DND-41 (cell line): Measurements from ENCODE around the gene TYMP.

Experiments
- ATAC-seq: fragments of 200-7000 bp; cut with Tn5 transposase; 3 replicates; pipeline ENCODE4 v1.9.1; 2021; ENCODE audit warnings: low read depth; ENCODE audit not compliant: insufficient read depth
- DNase-seq: peaks from one replicate; pipeline ENCODE4 v3.0.0-alpha.2; 2020
- H2AFZ ChIP-seq: 2 replicates; pipeline ENCODE4 v1.6.0; 2012; ENCODE audit warnings: low read depth, low read length
- H3K27ac ChIP-seq: 2 replicates; pipeline ENCODE4 v1.5.1; 2012; ENCODE audit warnings: low read length, inconsistent platforms
- H3K27me3 ChIP-seq: fragments of 200-600 bp; sonication (generic); 2 replicates; pipeline ENCODE4 v1.6.0; 2012; ENCODE audit warnings: low read length, mild to moderate bottlenecking, inconsistent platforms; ENCODE audit not compliant: insufficient read depth, poor library complexity
- H3K36me3 ChIP-seq: 2 replicates; pipeline ENCODE4 v1.5.1; 2012; ENCODE audit warnings: low read length, inconsistent platforms; ENCODE audit not compliant: insufficient read depth
- H3K4me1 ChIP-seq: 2 replicates; pipeline ENCODE4 v1.5.1; 2012; ENCODE audit warnings: mild to moderate bottlenecking, low read length; ENCODE audit not compliant: insufficient read depth
- H3K4me2 ChIP-seq: 2 replicates; pipeline ENCODE4 v1.6.0; 2012; ENCODE audit warnings: mild to moderate bottlenecking, moderate library complexity, low read length, inconsistent platforms; ENCODE audit not compliant: insufficient read depth
- H3K4me3 ChIP-seq, 2 experiments: fragments of 200-600 bp in 1 of 2; shearing (Covaris generic) in 1 of 2; 2 replicates each; pipeline ENCODE4 v1.5.1; 2012 to 2016; ENCODE audit warnings: inconsistent platforms in 2 of 2, low read length in 2 of 2, mild to moderate bottlenecking in 2 of 2, low read depth in 1 of 2, moderate library complexity in 1 of 2
- H3K79me2 ChIP-seq: 2 replicates; pipeline ENCODE4 v1.6.0; 2012; ENCODE audit warnings: low read length, inconsistent platforms; ENCODE audit not compliant: insufficient read depth
- H3K9ac ChIP-seq: 2 replicates; pipeline ENCODE4 v1.6.0; 2012; ENCODE audit warnings: low read depth, mild to moderate bottlenecking, inconsistent platforms, low read length, moderate library complexity
- H3K9me3 ChIP-seq: 2 replicates; pipeline ENCODE4 v1.5.1; 2012; ENCODE audit warnings: low read length, moderate library complexity, mild to moderate bottlenecking, inconsistent platforms; ENCODE audit not compliant: insufficient read depth, severe bottlenecking
- H4K20me1 ChIP-seq: 2 replicates; pipeline ENCODE4 v1.6.0; 2012; ENCODE audit warnings: low read length; ENCODE audit not compliant: insufficient read depth
- EZH2 ChIP-seq: IDR thresholded peaks from 3 replicates; pipeline ENCODE4 v1.6.1; 2012; ENCODE audit warnings: borderline replicate concordance, low read depth, mild to moderate bottlenecking, moderate library complexity, low read length, inconsistent platforms; ENCODE audit not compliant: severe bottlenecking
- TF ChIP-seq, protein P1 (sequence below): IDR thresholded peaks from 2 replicates; pipeline ENCODE4 v1.5.1; 2012; ENCODE audit warnings: borderline replicate concordance, low read length, moderate library complexity, mild to moderate bottlenecking; ENCODE audit not compliant: poor library complexity, severe bottlenecking; ENCODE audit errors: extremely low read depth

Gene TYMP

DNA sequence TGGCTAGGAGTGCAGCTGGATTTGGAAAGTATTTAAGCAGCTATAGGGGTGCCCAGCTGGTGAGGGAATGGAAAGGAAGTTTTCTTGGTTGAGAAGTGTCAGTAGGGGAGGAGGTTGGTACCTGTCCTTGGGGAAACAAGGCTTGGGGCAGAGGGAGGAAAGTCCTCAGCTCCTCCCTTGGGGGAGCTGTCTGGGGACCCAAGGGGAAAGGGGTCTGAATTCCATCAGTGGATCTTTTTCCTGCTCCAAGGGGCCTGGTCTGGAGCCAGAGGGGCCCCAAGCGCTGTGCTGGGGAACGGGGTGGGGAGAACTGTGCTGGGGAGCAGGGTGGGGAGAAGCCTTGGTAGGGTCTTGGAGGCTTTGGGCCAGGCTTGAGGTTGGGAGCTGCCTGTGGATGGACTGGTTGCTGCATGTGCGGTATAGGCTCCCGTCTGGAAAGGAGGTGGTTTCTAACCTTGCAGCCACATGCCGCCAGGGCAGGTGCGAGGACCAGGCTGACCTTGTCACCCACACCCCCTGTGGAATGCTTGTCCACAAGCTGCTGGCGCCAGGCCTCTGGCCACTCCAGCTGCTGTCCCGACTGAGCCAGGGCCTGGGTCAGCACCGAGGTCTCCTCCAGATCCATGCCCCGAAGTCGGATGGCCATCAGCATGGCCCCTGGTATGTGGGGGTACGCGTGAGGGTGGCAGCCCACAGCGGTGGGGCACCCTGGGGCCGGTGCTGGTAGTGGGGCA is 963 bp downstream of the TYMP start:
- Histone ChIP-seq H3K27me3 (no peaks in the 10 kb centered on the region), H3K36me3 (peaks cover 8% of the 10 kb centered on the region), H3K4me1 (peaks cover 26% of the 10 kb centered on the region), H2AFZ (no peak overlapping the region), H3K4me3 (no peak overlapping the region), H4K20me1 (peaks cover 16% of the 10 kb centered on the region), H3K4me2 (no peak overlapping the region), H3K9ac (no peak overlapping the region), H3K79me2 (peaks cover 26% of the 10 kb centered on the region), H3K9me3 (no peaks in the 10 kb centered on the region), H3K27ac (no peak overlapping the region)
- TF ChIP-seq, protein P1, sequence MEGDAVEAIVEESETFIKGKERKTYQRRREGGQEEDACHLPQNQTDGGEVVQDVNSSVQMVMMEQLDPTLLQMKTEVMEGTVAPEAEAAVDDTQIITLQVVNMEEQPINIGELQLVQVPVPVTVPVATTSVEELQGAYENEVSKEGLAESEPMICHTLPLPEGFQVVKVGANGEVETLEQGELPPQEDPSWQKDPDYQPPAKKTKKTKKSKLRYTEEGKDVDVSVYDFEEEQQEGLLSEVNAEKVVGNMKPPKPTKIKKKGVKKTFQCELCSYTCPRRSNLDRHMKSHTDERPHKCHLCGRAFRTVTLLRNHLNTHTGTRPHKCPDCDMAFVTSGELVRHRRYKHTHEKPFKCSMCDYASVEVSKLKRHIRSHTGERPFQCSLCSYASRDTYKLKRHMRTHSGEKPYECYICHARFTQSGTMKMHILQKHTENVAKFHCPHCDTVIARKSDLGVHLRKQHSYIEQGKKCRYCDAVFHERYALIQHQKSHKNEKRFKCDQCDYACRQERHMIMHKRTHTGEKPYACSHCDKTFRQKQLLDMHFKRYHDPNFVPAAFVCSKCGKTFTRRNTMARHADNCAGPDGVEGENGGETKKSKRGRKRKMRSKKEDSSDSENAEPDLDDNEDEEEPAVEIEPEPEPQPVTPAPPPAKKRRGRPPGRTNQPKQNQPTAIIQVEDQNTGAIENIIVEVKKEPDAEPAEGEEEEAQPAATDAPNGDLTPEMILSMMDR = no peak
- no peak for TF ChIP-seq EZH2
- no peak for DNase-seq
- no peak for ATAC-seq

DNA sequence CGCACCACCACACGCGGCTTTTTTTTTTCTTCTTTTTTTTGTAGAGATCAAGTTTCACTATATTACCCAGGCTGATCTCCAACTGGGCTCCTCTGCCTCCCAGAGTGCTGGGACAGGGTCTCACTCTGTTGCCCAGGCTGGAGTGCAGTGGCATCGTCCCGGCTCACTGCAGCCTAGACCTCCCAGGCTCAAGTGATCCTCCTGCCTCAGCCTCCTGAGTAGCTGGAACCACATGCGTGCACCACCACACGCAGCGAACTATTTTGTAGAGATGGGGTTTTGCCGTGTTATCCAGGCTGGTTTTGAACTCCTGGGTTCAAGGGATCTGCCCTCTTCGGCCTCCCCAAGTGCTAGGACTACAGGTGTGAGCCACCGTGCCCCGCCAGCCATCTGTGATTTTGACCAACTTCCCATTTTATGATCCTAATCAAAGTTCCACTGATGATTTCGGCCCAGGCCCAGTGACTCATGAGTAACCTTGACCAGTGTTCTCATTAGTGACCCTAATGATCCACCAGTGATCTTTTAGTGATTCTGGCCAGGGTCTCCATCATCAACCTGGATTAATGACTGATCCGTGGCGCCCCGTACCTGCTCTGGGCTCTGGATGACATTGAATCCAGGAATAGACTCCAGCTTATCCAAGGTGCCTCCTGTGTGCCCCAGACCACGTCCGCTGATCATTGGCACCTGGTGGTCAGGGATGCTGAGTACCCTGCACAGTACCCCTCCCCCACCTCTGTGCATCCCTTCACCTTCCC is 1.7 kb downstream of the TYMP start:
- Histone ChIP-seq H3K27me3 (no peaks in the 10 kb centered on the region), H3K27ac (no peak overlapping the region), H2AFZ (no peak overlapping the region), H3K9me3 (no peaks in the 10 kb centered on the region), H3K79me2 (peaks cover 34% of the 10 kb centered on the region), H3K9ac (no peak overlapping the region), H3K36me3 (peaks cover 15% of the 10 kb centered on the region), H3K4me2 (no peak overlapping the region), H3K4me3 (no peak overlapping the region), H4K20me1 (peaks cover 23% of the 10 kb centered on the region), H3K4me1 (peaks cover 33% of the 10 kb centered on the region)
- DNase-seq (no peak), ATAC-seq (no peak)
- TF ChIP-seq EZH2 = no peak
- TF ChIP-seq, protein P1 = no peak

DNA sequence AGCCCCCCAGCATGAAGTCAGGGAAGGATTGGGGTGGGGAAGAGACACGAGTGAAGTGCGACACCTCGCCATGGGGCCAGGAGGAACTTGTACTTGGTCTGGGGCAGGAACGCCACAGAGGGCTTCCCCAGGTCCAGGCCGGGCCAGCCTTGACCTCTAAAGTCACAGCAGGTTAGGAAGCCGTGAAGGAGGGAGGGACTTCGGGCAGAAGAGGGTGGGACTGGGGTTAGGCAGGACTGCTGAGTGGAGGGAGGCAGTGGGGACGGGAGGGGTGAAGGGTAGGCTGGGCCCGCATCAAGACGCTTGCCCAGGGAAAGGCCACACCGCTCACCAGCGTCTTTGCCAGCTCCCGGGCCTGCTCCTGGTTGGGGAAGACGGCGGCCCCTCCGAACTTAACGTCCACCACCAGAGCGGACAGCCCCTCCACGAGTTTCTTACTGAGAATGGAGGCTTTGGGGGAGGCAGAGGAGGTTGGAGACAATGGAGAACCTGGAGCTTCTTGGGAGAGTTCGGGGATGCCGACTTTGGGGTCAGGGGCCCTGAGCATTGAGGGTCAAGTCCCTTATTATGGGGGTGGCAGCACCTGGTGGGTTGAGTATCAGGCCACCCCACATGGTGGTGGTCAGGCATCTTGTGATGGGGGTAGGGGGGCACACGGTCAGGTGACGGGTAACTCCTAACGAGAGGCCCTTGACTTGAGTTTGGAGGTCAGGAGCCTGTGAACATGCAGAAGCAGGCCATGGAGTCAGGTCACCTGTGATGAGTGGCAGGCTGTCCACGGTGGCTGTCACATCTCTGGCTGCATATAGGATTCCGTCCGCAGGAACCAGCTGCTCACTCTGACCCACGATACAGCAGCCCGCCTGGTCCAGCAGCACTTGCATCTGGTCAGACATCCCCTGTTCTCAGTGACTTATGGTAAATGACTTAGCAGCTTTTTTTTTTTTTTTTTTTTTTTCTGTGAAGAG is 2.7 kb downstream of the TYMP start:
- TF ChIP-seq EZH2 = no peak
- TF ChIP-seq, protein P1 = no peak
- peaks cover 44% of the 10 kb centered on the region for H3K79me2 ChIP-seq
- H3K9ac ChIP-seq = peak overlapping the region; percentile 74
- H3K9me3 ChIP-seq = no peaks in the 10 kb centered on the region
- ATAC-seq (no peak), DNase-seq (peak; percentile 50)
- peak overlapping the region; percentile 98 for H3K4me2 ChIP-seq
- H3K4me3 ChIP-seq = peak overlapping the region; percentile 80 to 89; a peak in 3 of 4 replicates
- peaks cover 29% of the 10 kb centered on the region for H4K20me1 ChIP-seq
- peaks cover 25% of the 10 kb centered on the region for H3K36me3 ChIP-seq
- peak overlapping the region; percentile 92 for H2AFZ ChIP-seq
- H3K4me1 ChIP-seq = peaks cover 40% of the 10 kb centered on the region
- H3K27ac ChIP-seq = peak overlapping the region; percentile 92
- no peaks in the 10 kb centered on the region for H3K27me3 ChIP-seq
